HEK293 (cell line): Measurements from ENCODE around the gene SLAMF7.
"Not testable (repeated sequence)": the region's sequence is repeated elsewhere in the genome, so short reads cannot be mapped to it uniquely, and the experiment has no call there.

Experiments used
- CTCF ChIA-PET: fragments of 350-600 bp; formaldehyde crosslinking; extraction: SDS; loops from one replicate; lab custom pipeline; 2021; ENCODE audit warnings: antibody characterized with exemption; lab: Yijun Ruan, JAX
- POLR2A ChIA-PET: fragments of 300-600 bp; formaldehyde crosslinking; extraction: SDS; loops from one replicate; lab custom pipeline; 2020; ENCODE audit warnings: antibody characterized with exemption, inconsistent platforms; lab: Yijun Ruan, JAX
- H3K27ac ChIP-seq: fragments of 200-500 bp; sonication (Bioruptor generic); 2 replicates; pipeline ENCODE4 v1.5.1; 2014; ENCODE audit warnings: low read depth, low read length, control low read depth, inconsistent platforms; ENCODE audit errors: extremely low read depth
- H3K36me3 ChIP-seq, 2 experiments: fragments of 200-500 bp in 1 of 2; sonication (Bioruptor generic) in 1 of 2; 1 replicate in 1 of 2; 2 replicates in 1 of 2; pipeline ENCODE4 v1.5.1; 2014 to 2017; ENCODE audit warnings: inconsistent platforms in 2 of 2, low read length in 2 of 2; ENCODE audit not compliant: control insufficient read depth in 2 of 2, insufficient read depth in 1 of 2
- H3K4me1 ChIP-seq: fragments of 200-500 bp; sonication (Bioruptor generic); 2 replicates; pipeline ENCODE4 v1.5.1; 2014; ENCODE audit warnings: mild to moderate bottlenecking, low read length, inconsistent platforms; ENCODE audit not compliant: control insufficient read depth, insufficient read depth
- H3K4me3 ChIP-seq: 2 replicates; pipeline ENCODE4 v1.5.1; 2011; ENCODE audit warnings: low read depth, mild to moderate bottlenecking, control low read depth, low read length, moderate library complexity
- H3K9me3 ChIP-seq: fragments of 200-500 bp; sonication (Bioruptor generic); 2 replicates; pipeline ENCODE4 v1.5.1; 2014; ENCODE audit warnings: low read depth, low read length, inconsistent platforms; ENCODE audit not compliant: control insufficient read depth, insufficient read depth
- CTCF ChIP-seq: fragments of 450-650 bp; formaldehyde crosslinking; IDR thresholded peaks from 2 replicates; pipeline ENCODE4 v1.5.1; 2016; ENCODE audit warnings: missing biosample characterization, missing genetic modification characterization
- FEZF1 ChIP-seq: fragments of 450-650 bp; formaldehyde crosslinking; IDR thresholded peaks from 2 replicates; pipeline ENCODE4 v1.5.1; 2016; ENCODE audit warnings: missing biosample characterization, missing genetic modification characterization
- GLIS2 ChIP-seq: fragments of 450-650 bp; formaldehyde crosslinking; IDR thresholded peaks from 2 replicates; pipeline ENCODE4 v1.5.1; 2016; ENCODE audit warnings: missing biosample characterization, missing genetic modification characterization
- OVOL3 ChIP-seq: fragments of 450-650 bp; formaldehyde crosslinking; IDR thresholded peaks from 2 replicates; pipeline ENCODE4 v1.5.1; 2016; ENCODE audit warnings: missing biosample characterization, missing genetic modification characterization
- SCRT1 ChIP-seq: fragments of 450-650 bp; formaldehyde crosslinking; IDR thresholded peaks from 2 replicates; pipeline ENCODE4 v1.5.1; 2016; ENCODE audit warnings: missing biosample characterization, missing genetic modification characterization, borderline replicate concordance
- ZFHX2 ChIP-seq: fragments of 450-650 bp; formaldehyde crosslinking; conservative IDR thresholded peaks from 2 replicates; pipeline ENCODE4 v1.5.1; 2016; ENCODE audit warnings: missing biosample characterization, missing genetic modification characterization
- ZNF114 ChIP-seq: fragments of 450-650 bp; formaldehyde crosslinking; IDR thresholded peaks from 2 replicates; pipeline ENCODE4 v1.5.0; 2017; ENCODE audit warnings: missing biosample characterization, missing genetic modification characterization
- ZNF175 ChIP-seq: fragments of 450-650 bp; formaldehyde crosslinking; IDR thresholded peaks from 2 replicates; pipeline ENCODE4 v1.5.1; 2016; ENCODE audit warnings: missing biosample characterization, missing genetic modification characterization
- ZNF2 ChIP-seq: fragments of 450-650 bp; formaldehyde crosslinking; IDR thresholded peaks from 2 replicates; pipeline ENCODE4 v1.5.1; 2016; ENCODE audit warnings: missing biosample characterization, missing genetic modification characterization
- ZNF223 ChIP-seq: fragments of 450-650 bp; formaldehyde crosslinking; IDR thresholded peaks from 2 replicates; pipeline ENCODE4 v1.5.1; 2016; ENCODE audit warnings: missing biosample characterization, missing genetic modification characterization
- ZNF24 ChIP-seq: fragments of 450-650 bp; formaldehyde crosslinking; IDR thresholded peaks from 2 replicates; pipeline ENCODE4 v1.5.1; 2016; ENCODE audit warnings: missing biosample characterization, missing genetic modification characterization
- ZNF37A ChIP-seq: fragments of 450-650 bp; IDR thresholded peaks from 2 replicates; pipeline ENCODE4 v1.5.1; 2018; ENCODE audit warnings: missing biosample characterization, missing genetic modification characterization
- ZNF426 ChIP-seq: fragments of 450-650 bp; formaldehyde crosslinking; IDR thresholded peaks from 2 replicates; pipeline ENCODE4 v1.5.1; 2017; ENCODE audit warnings: missing biosample characterization, missing genetic modification characterization, mild to moderate bottlenecking, inconsistent platforms, moderate library complexity
- ZNF521 ChIP-seq: fragments of 450-650 bp; formaldehyde crosslinking; IDR thresholded peaks from 2 replicates; pipeline ENCODE4 v1.5.1; 2017; ENCODE audit warnings: missing biosample characterization, mild to moderate bottlenecking, missing genetic modification characterization
- ZNF548 ChIP-seq: fragments of 450-650 bp; formaldehyde crosslinking; IDR thresholded peaks from 2 replicates; pipeline ENCODE4 v1.5.1; 2016; ENCODE audit warnings: missing biosample characterization, missing genetic modification characterization
- ZNF596 ChIP-seq: fragments of 450-650 bp; IDR thresholded peaks from 2 replicates; pipeline ENCODE4 v1.5.0; 2018; ENCODE audit warnings: missing biosample characterization, mild to moderate bottlenecking, missing genetic modification characterization, moderate library complexity
- ZNF776 ChIP-seq: fragments of 450-650 bp; formaldehyde crosslinking; IDR thresholded peaks from 2 replicates; pipeline ENCODE4 v1.5.0; 2017; ENCODE audit warnings: missing biosample characterization, missing genetic modification characterization, borderline replicate concordance
- ZSCAN16 ChIP-seq: fragments of 450-650 bp; formaldehyde crosslinking; IDR thresholded peaks from 2 replicates; pipeline ENCODE4 v1.5.1; 2016; ENCODE audit warnings: missing biosample characterization, missing genetic modification characterization

SLAMF7 gene

GRCh38 chr1:160781186-160781766, 42.2 kb downstream of the SLAMF7 start (continued):
- no peak for TF ChIP-seq ZNF596 (tag by site-specific recombination)
- TF ChIP-seq FEZF1 (tag by site-specific recombination): no peak
- no peak for TF ChIP-seq GLIS2
- no peak for TF ChIP-seq ZNF426
- no peak for TF ChIP-seq ZFHX2

GRCh38 chr1:160781914-160782689, 43.1 kb downstream of the SLAMF7 start:
- no peak for TF ChIP-seq ZNF37A (tag by site-specific recombination)
- no peak for TF ChIP-seq ZNF175 (tag by site-specific recombination)
- TF ChIP-seq ZNF2 (tag by site-specific recombination): no peak
- TF ChIP-seq ZNF114 (tag by site-specific recombination): no peak
- TF ChIP-seq SCRT1 (tag by site-specific recombination): no peak
- no peak for TF ChIP-seq ZNF776 (tag by site-specific recombination)
- TF ChIP-seq ZNF223 (tag by site-specific recombination): no peak
- TF ChIP-seq ZNF521 (tag by site-specific recombination): no peak
- TF ChIP-seq ZNF24: no peak
- TF ChIP-seq ZNF548: no peak
- TF ChIP-seq CTCF (tag by site-specific recombination): no peak
- TF ChIP-seq OVOL3: no peak
- TF ChIP-seq ZSCAN16 (tag by site-specific recombination): no peak
- CTCF ChIA-PET: interaction anchor here (0.7 to 2.5 kb wide), 5 partner anchors 12 to 171 kb away, joined by 3 to 12 read pairs (median 5); no protein-coding TSS in a partner anchor
- H3K4me3 ChIP-seq: no peak overlapping the region
- H3K27ac ChIP-seq: no peak overlapping the region
- no peaks in the 10 kb centered on the region for H3K36me3 ChIP-seq
- POLR2A ChIA-PET: no interaction called here
- H3K9me3 ChIP-seq: no peaks in the 10 kb centered on the region
- no peaks in the 10 kb centered on the region for H3K4me1 ChIP-seq

GRCh38 chr1:160782988-160783765, 44.1 kb downstream of the SLAMF7 start:
- CTCF ChIA-PET, H3K9me3 ChIP-seq, POLR2A ChIA-PET, H3K36me3 ChIP-seq, H3K27ac ChIP-seq, H3K4me1 ChIP-seq, H3K4me3 ChIP-seq: not testable (repeated sequence)
